ENCODE data around the gene CTIF.
"Not testable (repeated sequence)": the region's sequence is repeated elsewhere in the genome, so short reads cannot be mapped to it uniquely, and the experiment has no call there.

CTIF gene

GRCh38 chr18:48802543-48803290, 263.9 kb downstream of the CTIF start:
- DNase-seq (ENCODE audit: low read depth in 2 of 2): no peak

GRCh38 chr18:48803518-48803917, 264.7 kb downstream of the CTIF start:
- no peak for DNase-seq (ENCODE audit: low read depth in 2 of 2)

DNA sequence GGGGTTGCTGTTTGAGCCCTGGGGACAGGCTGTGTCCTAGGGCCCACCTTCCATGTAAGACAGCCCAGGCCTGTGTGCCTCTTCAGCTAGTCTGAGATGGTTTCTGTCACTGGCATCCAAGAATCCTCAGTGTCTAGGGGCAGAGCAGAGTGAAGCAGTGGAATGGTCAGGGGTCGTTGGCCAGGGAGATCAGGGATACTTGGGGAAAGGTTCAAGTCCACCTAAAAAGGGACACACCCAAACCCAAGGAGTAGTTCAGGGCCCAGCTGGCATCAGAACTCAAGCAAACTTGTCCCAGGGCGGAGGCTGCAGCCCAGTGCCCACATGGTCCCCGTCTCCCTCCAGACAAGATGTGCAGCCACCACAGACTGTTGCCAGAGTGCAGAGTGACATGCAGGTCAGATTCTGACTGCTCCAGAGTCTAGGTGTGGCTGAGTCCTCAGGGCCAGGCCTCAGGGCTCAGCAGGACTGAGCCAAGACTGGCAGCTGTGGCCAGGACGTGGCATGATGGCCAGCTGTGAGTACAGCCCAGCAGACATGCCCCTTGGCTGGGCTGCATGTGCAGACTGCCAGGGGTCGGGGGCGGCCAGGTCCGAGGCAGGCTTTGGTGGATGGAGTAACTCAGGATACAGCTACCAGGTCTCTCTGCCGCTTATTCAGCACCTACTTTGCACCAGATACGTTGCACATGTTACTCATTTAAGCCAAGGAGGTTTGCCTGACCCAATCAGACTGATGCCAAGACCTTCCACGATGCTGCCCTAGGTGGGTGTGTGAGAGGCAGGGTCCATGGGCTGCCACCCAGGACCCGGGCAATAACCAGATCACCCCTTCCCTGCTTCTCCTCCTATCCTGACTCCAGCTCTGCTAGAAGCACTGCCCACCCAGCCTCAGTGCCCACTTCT, 265.4 kb downstream of the CTIF start:
- DNase-seq (ENCODE audit: low read depth in 2 of 2): no peak

DNA sequence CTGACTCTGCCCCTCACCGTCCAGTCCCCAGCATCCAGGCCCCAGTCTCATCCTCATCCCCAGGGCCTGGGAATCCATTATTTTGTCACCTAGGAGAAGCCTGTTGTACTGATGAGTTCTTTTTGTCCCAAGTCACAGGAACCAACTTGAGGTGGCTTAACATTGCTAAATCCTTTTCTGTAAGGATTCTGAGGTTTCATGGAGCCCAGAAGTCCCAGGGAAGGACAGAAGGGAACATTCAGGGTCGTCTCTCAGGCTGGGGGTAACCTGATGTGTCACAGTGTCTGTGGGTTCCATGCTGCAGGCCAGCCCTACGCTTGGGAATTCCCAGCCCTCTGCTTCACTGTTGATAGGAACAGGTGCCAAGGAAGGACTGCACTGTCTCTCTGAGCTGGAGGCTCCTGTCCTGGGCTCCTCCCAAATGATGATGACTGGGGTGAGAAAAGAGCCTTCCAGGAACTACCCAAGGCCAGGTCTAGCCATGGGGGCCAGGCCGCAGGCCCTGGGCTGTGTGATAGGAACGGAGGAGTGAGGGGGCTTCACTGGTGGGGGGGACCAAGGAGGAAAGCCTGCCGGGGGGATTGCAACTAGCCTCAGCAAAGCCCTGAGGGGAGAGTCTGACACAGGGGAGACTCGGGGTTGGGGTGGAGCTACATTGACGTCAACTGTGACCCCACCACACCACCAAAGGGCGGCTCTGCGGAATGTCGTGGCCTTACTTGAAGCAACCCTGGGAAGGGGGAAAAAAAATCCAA, 266.2 kb downstream of the CTIF start:
- DNase-seq (ENCODE audit: low read depth in 2 of 2): no peak

DNA sequence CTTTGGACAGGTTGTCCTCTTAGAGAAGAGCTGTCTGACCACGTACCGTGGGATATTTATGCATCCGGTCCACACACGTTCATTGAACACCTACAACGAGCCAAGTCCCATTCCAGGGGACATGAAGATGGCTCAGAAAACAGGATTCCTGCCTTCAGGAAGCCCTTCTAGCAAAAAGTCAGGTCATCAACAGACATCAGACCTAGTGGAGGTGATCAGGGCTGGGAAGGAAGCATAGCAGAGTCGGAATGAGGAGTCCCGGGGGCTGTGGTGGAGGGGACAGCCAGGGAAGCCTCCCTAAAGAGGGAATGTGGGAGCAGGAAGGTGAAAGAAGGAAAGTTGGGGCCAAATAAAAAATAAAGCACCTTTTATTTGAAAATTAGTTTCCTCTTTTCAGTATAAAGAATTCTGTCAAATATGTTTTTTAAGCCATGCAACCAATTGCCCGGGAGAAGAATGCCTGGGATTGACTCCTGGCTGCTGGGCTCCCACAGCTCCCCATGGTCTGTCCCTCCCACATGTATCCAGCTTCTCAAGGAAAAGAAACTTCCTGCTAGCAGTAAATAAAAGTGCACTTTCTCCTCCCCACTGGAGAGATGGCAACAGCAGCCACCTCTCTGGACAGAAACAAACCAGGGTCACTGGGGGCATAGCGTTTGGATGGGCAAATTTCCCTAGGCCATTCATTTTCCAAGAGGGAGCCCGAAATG, 267.1 kb downstream of the CTIF start:
- DNase-seq (ENCODE audit: low read depth in 2 of 2): no peak

DNA sequence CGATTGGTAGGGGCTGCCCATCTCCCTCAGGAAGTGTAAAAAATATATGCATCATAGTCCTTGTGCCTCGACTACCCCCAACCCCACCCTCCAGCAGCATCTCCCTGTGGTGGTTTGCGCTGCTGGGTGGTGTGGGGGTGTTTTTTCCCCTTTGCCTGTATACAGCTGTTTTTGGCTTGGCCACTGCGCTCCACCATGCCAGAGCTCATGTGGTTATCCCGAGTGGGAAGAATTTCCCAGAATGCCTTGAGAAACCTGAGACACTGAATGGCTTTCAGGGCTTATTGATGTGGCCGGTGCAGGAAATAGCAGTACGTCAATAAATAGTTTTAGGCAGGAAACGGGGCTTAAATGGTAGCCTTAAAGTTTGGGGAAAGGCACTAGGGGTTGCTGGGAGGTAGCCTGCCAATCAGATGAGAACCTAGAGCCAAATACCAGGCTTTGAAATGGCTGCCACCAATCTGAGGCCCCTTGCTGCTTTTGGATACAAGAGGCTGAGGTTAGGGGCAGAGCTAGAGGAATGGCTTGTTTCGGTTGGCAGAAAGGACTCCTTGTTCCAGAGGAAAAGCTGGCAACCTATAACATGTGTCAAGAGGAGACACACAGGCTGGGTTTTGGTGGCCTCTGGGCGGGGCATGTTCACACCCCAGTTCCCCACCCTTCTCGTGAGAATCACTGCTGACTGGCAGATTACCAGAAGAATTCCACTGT, 267.9 kb downstream of the CTIF start:
- no peak for DNase-seq (ENCODE audit: low read depth in 2 of 2)

DNA sequence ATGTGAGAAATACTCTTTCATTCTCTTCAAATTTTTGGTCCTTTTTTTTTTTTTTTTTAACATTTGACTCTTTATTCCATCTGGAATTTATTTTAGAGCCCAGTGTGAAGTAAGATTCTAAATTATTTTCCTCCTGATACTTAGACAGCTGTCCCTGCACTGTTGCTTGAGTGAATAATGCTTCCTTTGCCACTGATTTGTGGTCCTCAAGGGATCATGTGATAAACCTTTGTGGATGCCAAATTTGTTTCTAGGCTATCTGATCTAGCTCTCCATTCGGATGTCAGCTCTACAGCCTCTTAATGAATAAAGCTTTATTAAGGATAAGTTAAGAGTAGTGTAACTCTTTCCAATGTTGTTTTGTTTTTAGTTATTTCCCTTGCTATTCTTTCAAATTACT, 269.6 kb downstream of the CTIF start:
- no peak for DNase-seq (ENCODE audit: low read depth in 2 of 2)

- DNase-seq (ENCODE audit: low read depth in 2 of 2): no peak
Observed at GRCh38 chr18:48809365-48809764, 270.5 kb downstream of the CTIF start.

- no peak for DNase-seq (ENCODE audit: low read depth in 2 of 2)
Observed at GRCh38 chr18:48810805-48811204, 272.0 kb downstream of the CTIF start.

DNA sequence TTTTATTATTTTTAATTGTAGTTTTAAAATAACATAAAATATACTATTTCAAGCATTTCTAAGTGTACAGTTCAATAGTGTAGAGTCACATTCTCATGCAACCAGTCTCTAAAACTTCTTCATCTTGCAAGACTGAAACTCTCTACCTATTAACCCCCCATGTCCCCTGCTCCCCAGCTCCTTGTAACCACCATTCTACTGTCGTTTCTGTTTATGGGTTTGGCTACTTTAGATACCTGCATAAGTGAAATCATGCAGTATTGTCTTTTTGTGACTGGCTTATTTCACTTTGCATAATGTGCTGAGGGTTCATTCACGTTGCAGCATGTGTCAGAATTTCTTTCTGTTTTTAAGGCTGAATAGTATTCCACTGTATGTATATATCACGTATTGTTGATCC, 272.6 kb downstream of the CTIF start:
- DNase-seq (ENCODE audit: low read depth in 2 of 2): no peak

DNA sequence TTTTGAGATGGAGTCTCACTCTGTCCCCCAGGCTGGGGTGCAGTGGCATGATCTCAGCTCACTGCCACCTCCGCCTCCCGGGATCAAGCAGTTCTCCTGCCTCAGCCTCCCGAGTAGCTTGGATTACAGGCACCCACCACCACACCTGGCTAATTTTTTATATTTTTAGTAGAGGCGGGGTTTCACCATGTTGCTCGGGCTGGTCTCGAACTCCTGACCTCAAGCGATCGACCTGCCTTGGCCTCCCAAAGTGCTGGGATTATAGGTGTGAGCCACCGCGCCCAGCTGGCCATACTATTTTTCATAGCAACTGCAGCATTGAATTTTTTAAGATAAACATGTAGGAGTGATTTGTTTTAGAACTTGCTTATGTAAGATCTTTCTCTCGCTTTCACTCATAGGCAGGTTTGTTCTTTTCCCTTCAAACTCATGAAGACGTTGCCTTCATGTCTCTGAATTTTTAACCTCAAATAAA, 273.2 kb downstream of the CTIF start:
- DNase-seq (ENCODE audit: low read depth in 2 of 2): not testable (repeated sequence)

DNA sequence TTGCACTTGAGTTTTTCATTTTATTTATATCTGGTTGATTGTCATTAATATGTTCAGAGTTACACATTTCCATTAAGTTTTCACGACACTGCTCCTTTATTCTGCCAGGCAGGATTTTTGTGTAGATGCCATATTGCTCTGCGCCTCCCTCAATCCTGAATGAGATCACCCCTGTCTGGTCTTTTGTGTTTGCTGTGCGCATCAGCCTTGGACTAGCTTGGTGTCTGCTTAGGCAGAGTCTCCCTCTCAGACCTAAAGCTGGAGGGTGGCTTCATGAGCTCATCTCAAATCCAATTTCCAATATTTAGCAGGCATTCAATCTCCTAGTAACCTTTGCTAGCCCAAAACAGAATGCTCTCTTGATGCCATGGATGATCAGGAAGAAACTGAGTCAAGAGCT, 274.5 kb downstream of the CTIF start:
- DNase-seq (ENCODE audit: low read depth in 2 of 2): no peak

- no peak for DNase-seq (ENCODE audit: low read depth in 2 of 2)
Observed at GRCh38 chr18:48813833-48814489, 275.1 kb downstream of the CTIF start.

DNA sequence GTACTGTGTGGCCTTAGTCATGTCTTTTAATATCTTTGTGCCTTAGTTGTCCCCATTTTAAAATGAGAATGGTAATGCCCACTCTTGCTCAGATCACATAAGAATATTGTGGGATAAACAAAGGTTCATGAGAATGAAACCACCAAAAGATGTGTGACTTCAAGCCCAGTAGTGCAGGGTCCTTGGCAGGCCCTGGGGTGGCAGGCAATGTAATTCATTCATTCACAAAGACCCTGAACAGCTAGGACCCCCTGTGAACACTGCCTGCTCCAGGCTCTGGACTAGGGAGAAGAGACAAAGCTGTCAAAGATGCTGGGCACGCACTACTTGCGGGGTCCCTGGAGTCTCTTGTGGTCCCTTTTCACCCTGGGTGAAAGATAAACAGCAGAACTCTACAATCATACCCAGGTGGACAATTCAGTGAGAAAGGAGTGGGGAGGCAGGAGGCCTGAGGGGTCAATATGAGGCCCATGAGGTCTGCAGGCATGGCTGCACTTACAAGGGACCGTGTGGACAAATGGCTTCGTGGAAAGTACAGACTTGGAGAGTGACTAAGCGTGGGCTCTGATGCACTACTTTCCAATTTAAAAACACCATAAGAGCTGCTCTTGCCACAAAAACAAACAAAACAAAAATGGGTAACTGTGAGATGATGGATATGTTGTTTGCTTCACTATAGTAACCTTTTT, 275.8 kb downstream of the CTIF start:
- no peak for DNase-seq (ENCODE audit: low read depth in 2 of 2)

- no peak for DNase-seq (ENCODE audit: low read depth in 2 of 2)
Observed at GRCh38 chr18:48815179-48815515, 276.3 kb downstream of the CTIF start.

DNA sequence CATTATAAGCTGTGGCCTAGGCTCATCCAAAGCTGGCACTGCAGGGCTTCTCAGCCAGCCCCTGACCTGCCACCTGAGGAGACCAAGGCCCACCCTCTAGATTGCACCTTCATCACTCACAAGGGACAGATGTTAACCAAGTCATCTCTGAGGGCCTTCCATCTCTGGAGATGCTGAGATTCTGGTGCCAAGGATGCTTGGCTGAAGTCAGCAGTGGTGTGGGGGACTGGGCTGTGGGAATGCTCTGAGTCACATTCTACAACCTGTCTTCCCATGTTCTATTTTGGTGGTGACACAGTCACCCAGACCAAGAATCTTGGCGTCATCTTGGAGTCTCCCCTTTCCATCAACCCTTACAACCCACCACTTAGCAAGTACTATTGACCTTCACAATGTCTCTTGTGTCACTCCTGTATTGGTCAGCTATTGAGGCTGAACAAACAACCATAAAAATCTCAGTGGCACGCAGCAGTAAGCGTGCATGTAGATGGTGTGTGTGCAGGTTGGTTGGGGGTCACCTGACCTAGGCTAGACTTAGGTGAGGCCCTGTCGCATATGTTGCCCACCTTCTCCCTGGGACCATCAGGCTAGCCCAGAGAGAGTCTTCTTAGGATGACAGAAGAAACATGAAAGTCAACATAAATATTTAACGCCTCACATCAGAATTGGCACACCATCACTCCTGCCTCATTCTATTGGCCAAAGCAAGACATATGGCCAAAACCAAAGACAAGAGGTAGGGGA, 276.9 kb downstream of the CTIF start:
- no peak for DNase-seq (ENCODE audit: low read depth in 2 of 2)

DNA sequence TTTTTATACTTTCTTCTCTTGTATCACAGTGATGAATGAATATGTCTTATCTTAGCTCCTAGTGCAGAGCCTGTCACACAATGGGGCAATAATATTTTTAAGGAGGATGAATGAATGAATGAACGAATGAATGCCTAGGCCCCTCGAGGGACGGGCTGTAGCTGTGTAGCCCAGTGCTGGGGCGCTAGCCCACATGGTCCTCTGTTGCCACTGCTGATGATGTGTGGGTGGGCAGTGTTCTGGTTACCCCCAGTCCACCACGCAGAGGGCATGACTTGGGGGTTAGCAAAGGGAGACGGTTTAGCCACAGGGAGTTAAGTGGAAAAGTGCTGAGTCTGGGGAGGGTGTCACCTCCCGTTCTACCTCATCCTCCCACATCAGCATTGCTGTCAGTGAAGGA, 277.7 kb downstream of the CTIF start:
- no peak for DNase-seq (ENCODE audit: low read depth in 2 of 2)

DNA sequence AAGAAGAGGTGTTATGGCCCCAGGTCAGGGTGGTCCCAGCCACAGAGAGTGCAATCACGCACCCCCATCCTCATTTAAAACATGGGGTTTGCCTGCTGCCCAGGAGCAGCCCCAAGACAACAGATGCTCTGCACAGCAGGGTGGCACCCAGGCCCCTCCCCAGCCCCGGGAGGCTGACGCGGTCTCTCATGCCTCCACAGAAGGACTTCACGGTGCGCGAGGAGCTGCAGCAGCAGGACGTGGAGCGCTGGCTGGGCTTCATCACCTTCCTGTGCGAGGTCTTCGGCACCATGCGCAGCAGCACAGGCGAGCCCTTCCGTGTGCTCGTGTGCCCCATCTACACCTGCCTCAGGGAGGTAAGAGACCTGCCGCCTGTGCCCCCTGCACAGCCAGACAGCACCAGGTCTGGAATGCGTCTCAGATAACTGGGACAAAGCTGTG, 278.2 kb downstream of the CTIF start:
- no peak for DNase-seq (ENCODE audit: low read depth in 2 of 2)

Data from stimulated activated CD4-positive, alpha-beta T cell treated with anti-CD3 and anti-CD28 coated beads, Interleukin-4, amount 100 ng/mL, for 48 hours (primary cell).